Measurements from ENCODE around the gene PANK1.

PANK1 gene

DNA sequence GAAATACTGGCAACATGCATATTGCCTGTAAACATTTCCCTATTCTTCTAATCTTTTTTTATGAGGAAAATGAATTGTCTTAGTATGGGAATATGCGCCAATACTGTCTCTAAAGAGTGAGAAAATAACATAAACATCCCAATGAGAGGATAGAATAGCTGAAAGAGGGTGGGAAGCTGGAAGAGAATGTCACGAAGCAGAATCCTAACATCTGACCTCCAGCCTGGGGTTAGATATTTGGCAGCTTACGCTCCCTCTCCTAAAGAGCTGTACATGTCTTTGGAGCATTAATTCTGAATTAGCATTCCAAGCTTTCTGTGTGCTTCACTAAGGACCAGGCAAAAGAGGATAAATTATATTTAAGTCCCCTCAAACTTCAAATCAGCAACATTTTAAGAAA is 78.0 kb downstream of the PANK1 start:
- no peak for ATAC-seq (replicated peaks)
- Mint-ChIP-seq H3K4me1 (ENCODE audit: low read depth in 2 of 2) (no peaks in the 10 kb centered on the region), H3K36me3 (ENCODE audit: insufficient read depth) (no peaks in the 10 kb centered on the region), H3K4me3 (no peak overlapping the region), H3K9me3 (no peaks in the 10 kb centered on the region), H3K27ac (no peak overlapping the region), H3K27me3 (peaks cover 15 to 24% of the 10 kb centered on the region in 2 donors)
- DNase-seq = no peak

DNA sequence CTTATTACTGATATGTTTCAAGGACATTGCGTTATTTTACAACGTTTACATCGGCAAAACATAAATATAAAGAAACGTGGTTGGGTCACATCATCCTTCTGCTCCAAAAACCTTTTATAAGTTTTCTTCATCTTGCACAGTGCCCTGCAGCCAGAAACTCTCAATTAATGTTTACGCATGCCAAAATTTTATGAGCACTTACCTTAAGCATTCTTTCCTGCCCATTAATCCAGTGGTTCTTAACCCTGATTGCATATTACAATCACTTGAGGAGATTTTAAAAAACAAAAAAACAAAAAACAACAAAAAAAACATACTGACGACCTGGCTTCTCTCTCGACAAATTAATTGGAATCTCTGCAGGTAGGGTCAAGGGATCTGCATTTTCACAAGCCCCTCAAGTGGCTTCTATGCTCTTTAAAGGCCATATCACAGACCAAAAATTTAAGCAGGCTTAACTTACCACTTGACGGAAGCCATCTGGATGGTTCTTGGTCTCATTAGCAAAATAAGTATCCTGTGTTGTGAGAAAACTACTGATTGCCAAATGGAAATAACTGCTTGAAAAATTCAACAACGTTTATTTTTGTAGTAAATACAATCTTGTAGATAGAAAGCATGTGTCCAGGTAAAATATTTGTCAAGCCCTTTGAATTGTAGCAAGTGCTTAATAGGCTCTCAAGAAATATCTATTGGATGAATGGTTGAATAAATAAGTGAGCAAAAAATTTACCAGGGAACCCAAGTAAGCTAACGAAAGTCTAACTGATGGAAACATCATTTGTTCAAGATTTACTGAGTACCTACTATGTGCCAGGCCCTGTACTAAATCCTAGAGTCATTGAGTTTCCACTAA is 78.7 kb downstream of the PANK1 start:
- no peak for DNase-seq
- Mint-ChIP-seq H3K9me3 (no peaks in the 10 kb centered on the region), H3K27ac (no peak overlapping the region), H3K4me3 (no peak overlapping the region), H3K4me1 (ENCODE audit: low read depth in 2 of 2) (no peaks in the 10 kb centered on the region), H3K27me3 (peaks cover 15 to 24% of the 10 kb centered on the region in 2 donors), H3K36me3 (ENCODE audit: insufficient read depth) (no peaks in the 10 kb centered on the region)
- no peak for ATAC-seq (replicated peaks)

DNA sequence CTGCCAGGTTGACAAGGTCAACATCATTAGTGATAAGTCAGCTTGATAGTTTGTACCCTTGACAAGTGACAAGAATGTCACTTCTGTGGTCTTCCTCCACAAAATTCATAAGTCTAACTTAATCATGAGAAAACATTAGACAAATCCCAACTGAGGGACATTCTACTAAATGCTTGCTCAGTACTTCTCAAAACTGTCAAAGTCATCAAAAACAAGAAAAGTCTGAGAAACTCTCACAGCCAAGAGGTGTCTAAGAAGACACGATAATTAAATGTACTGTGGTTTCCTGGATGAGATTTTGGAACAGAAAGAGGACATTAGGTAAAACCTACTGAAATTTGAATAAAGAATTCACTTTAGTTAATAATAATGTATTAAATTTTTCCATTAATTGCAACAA is 79.9 kb downstream of the PANK1 start:
- Mint-ChIP-seq H3K27ac (no peak overlapping the region), H3K9me3 (no peaks in the 10 kb centered on the region), H3K4me3 (no peak overlapping the region), H3K36me3 (ENCODE audit: insufficient read depth) (no peaks in the 10 kb centered on the region), H3K27me3 (peaks cover 15 to 24% of the 10 kb centered on the region in 2 donors), H3K4me1 (ENCODE audit: low read depth in 2 of 2) (no peaks in the 10 kb centered on the region)
- DNase-seq (no peak), ATAC-seq (replicated peaks) (no peak)

DNA sequence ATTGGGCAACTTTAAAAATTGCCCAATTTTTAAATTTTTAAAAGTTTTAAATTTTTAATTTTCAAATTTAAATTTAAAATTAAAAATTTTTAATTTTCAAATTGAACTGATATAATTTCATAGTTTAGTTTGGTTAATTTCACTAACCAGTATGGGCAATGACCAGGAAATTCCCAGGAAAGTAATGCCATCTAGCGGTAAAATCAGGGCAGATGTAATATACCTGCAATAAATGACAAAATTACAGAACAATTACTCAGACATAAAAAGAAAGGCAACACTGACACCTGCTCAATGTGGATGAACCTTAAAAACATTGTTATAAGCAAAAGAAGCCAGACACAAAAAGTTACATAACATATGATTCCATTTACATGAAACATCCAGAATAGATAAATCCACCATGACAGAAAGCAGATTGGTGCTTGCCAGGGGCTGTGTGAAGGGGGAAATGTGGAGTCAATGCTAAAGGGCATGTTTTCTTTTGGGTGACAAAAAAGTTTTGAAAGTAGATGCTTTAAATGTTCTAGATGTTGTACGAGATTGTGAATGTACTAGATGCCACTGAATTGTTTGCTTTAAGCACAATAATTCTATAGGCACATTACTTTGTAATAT is 81.1 kb downstream of the PANK1 start:
- DNase-seq (peak; percentile 16 to 20 (median 20)), ATAC-seq (replicated peaks) (peak; percentile 73)
- Mint-ChIP-seq H3K27ac (no peak overlapping the region), H3K4me3 (no peak overlapping the region), H3K4me1 (ENCODE audit: low read depth in 2 of 2) (no peaks in the 10 kb centered on the region), H3K27me3 (peaks cover 20 to 32% of the 10 kb centered on the region in 2 donors), H3K9me3 (no peaks in the 10 kb centered on the region), H3K36me3 (ENCODE audit: insufficient read depth) (no peaks in the 10 kb centered on the region)

- Mint-ChIP-seq H3K36me3 (ENCODE audit: insufficient read depth) (no peaks in the 10 kb centered on the region), H3K4me1 (ENCODE audit: low read depth in 2 of 2) (no peaks in the 10 kb centered on the region), H3K9me3 (no peaks in the 10 kb centered on the region), H3K4me3 (no peak overlapping the region), H3K27me3 (peaks cover 24 to 38% of the 10 kb centered on the region in 2 donors), H3K27ac (no peak overlapping the region)
- ATAC-seq (replicated peaks) = no peak
- DNase-seq = no peak
Measured at GRCh38 chr10:89563311-89563710, 81.7 kb downstream of the PANK1 start.

- DNase-seq = no peak
- no peak overlapping the region for H3K4me3 Mint-ChIP-seq
- ATAC-seq (replicated peaks) = no peak
- no peak overlapping the region for H3K27ac Mint-ChIP-seq
- H3K4me1 Mint-ChIP-seq (ENCODE audit: low read depth in 2 of 2) = no peaks in the 10 kb centered on the region
- no peaks in the 10 kb centered on the region for H3K36me3 Mint-ChIP-seq (ENCODE audit: insufficient read depth)
- H3K9me3 Mint-ChIP-seq = no peaks in the 10 kb centered on the region
- peaks cover 28 to 55% of the 10 kb centered on the region in 2 donors for H3K27me3 Mint-ChIP-seq
Measured at GRCh38 chr10:89556600-89556999, 88.4 kb downstream of the PANK1 start.

GRCh38 chr10:89555688-89556445 is 89.2 kb downstream of the PANK1 start:
- H3K4me1 Mint-ChIP-seq (ENCODE audit: low read depth in 2 of 2) = no peaks in the 10 kb centered on the region
- H3K27ac Mint-ChIP-seq = no peak overlapping the region
- H3K9me3 Mint-ChIP-seq = no peaks in the 10 kb centered on the region
- no peak for DNase-seq
- ATAC-seq (replicated peaks) = no peak
- H3K4me3 Mint-ChIP-seq = no peak overlapping the region
- no peaks in the 10 kb centered on the region for H3K36me3 Mint-ChIP-seq (ENCODE audit: insufficient read depth)
- H3K27me3 Mint-ChIP-seq = peaks cover 31 to 62% of the 10 kb centered on the region in 2 donors

DNA sequence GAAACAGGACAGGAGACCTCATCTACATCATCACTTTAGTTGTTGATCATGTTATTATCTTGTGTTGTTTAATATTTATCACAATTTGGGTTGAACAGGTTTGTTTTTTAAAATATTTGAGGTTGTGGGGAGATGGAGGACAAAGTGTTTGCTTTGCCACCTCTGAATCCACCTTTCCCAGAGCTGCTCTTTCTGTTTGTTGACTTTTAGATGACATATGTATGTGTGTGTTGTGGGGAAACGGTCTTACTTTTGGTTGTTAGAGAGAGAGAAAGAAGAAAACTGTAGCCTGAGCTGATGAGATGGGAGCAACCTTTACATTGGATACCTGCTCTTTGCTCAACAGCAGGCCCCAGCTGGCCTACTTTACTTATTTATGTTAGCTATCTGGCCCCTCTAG is 90.6 kb downstream of the PANK1 start:
- H3K4me1 Mint-ChIP-seq (ENCODE audit: low read depth in 2 of 2) = no peaks in the 10 kb centered on the region
- no peak overlapping the region for H3K4me3 Mint-ChIP-seq
- ATAC-seq (replicated peaks) (no peak), DNase-seq (no peak)
- H3K27ac Mint-ChIP-seq = no peak overlapping the region
- H3K9me3 Mint-ChIP-seq = no peaks in the 10 kb centered on the region
- H3K36me3 Mint-ChIP-seq (ENCODE audit: insufficient read depth) = no peaks in the 10 kb centered on the region
- H3K27me3 Mint-ChIP-seq = peaks cover 35 to 64% of the 10 kb centered on the region in 2 donors

DNA sequence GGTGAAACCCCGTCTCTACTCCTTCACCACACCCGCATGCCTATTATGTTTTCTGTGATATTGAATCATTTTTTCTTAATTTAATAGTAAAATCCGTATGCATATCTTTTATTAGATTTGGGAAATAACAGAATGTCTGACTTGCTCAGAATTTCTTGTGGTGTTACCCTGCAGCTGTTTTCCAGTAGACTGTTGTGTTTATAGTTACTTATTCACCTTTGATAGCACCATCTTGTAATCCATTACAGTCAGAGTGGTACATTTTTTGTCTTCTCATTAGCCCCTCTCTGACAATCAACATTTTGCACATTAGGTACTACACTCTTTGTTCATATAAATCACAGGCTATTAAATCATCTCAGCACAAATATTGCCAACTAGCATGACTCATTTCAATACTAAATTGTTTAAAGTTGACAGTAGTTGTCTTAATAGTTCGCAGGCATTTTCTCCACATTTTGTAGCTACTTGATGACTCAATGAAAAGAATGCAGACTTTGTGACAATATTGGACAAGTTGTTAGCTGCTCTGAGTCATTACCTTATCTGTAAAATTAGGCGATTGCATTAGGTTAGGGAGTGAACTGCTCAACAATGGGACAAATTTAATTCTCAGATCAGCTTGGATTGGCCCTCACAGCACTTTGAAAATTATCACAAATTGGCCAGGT is 91.8 kb downstream of the PANK1 start:
- H3K9me3 Mint-ChIP-seq = no peaks in the 10 kb centered on the region
- ATAC-seq (replicated peaks) (no peak), DNase-seq (no peak)
- no peak overlapping the region for H3K4me3 Mint-ChIP-seq
- no peaks in the 10 kb centered on the region for H3K4me1 Mint-ChIP-seq (ENCODE audit: low read depth in 2 of 2)
- peaks cover 27 to 52% of the 10 kb centered on the region in 2 donors for H3K27me3 Mint-ChIP-seq
- H3K27ac Mint-ChIP-seq = no peak overlapping the region
- H3K36me3 Mint-ChIP-seq (ENCODE audit: insufficient read depth) = no peaks in the 10 kb centered on the region

DNA sequence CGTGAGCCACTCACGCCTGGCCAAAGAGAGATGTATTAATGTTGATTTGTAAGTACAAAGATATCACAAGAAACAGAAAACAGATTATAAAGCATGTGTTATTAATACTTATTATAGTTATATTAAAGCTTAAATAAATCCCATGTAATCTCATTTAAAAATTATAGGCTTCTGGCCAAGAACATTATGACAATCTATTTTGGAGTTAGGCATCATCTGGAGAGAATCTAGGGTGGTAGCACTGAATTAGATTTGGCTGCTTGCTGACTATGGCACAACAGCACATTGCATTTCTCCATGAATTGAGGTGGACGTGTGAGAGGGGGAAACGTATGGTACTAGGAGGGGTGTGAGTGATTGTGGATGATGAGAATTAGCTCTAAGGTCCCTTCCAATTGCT is 92.8 kb downstream of the PANK1 start:
- Mint-ChIP-seq H3K4me1 (ENCODE audit: low read depth in 2 of 2) (no peaks in the 10 kb centered on the region), H3K36me3 (ENCODE audit: insufficient read depth) (no peaks in the 10 kb centered on the region), H3K27ac (no peak overlapping the region), H3K4me3 (no peak overlapping the region), H3K27me3 (peaks cover 27 to 42% of the 10 kb centered on the region in 2 donors), H3K9me3 (no peaks in the 10 kb centered on the region)
- DNase-seq (no peak), ATAC-seq (replicated peaks) (no peak)

GRCh38 chr10:89550509-89550908 is 94.5 kb downstream of the PANK1 start:
- ATAC-seq (replicated peaks) (no peak), DNase-seq (no peak)
- Mint-ChIP-seq H3K36me3 (ENCODE audit: insufficient read depth) (no peaks in the 10 kb centered on the region), H3K9me3 (no peaks in the 10 kb centered on the region), H3K27me3 (peaks cover 27 to 34% of the 10 kb centered on the region in 2 donors), H3K27ac (no peak overlapping the region), H3K4me3 (no peak overlapping the region), H3K4me1 (ENCODE audit: low read depth in 2 of 2) (no peaks in the 10 kb centered on the region)

DNA sequence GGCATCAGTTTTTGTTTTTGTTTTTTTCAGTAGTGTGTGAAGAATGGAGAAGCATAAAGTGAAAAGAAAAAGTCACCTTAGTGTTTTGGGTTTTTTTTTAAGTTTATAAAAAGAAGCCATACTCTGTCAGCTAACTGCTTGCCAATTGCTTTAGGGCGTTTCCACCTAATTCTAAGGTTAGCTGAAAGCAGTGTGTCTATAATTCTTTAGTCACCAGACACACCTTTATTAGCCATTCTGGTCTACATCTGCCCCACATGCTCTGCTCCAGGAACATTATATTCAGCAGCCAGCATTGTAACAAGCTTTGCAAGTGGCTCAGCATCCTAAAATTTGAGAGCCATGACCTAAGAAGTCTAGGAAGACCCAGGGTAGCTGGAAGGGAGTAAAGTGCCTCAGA is 95.5 kb downstream of the PANK1 start:
- Mint-ChIP-seq H3K9me3 (no peaks in the 10 kb centered on the region), H3K4me3 (no peak overlapping the region), H3K27ac (no peak overlapping the region), H3K36me3 (ENCODE audit: insufficient read depth) (no peaks in the 10 kb centered on the region), H3K27me3 (peaks cover 27 to 34% of the 10 kb centered on the region in 2 donors), H3K4me1 (ENCODE audit: low read depth in 2 of 2) (no peaks in the 10 kb centered on the region)
- no peak for ATAC-seq (replicated peaks)
- DNase-seq = no peak

GRCh38 chr10:89548673-89549072 is 96.4 kb downstream of the PANK1 start:
- no peaks in the 10 kb centered on the region for H3K36me3 Mint-ChIP-seq (ENCODE audit: insufficient read depth)
- ATAC-seq (replicated peaks) = no peak

More at GRCh38 chr10:89548673-89549072, 96.4 kb downstream of the PANK1 start:
- Mint-ChIP-seq H3K27me3 (peaks cover 27 to 32% of the 10 kb centered on the region in 2 donors), H3K4me3 (no peak overlapping the region), H3K4me1 (ENCODE audit: low read depth in 2 of 2) (no peaks in the 10 kb centered on the region), H3K9me3 (no peaks in the 10 kb centered on the region), H3K27ac (no peak overlapping the region)
- DNase-seq = no peak

All from effector memory CD8-positive, alpha-beta T cell (primary cell).